ENCODE data around the gene TEAD1.

Gene TEAD1

GRCh38 chr11:12695873-12696272 is 21.7 kb downstream of the TEAD1 start:
- DNase-seq (ENCODE audit: insufficient read length, low spot score) (no peak), FAIRE-seq (no peak)
- TF ChIP-seq, protein P1, sequence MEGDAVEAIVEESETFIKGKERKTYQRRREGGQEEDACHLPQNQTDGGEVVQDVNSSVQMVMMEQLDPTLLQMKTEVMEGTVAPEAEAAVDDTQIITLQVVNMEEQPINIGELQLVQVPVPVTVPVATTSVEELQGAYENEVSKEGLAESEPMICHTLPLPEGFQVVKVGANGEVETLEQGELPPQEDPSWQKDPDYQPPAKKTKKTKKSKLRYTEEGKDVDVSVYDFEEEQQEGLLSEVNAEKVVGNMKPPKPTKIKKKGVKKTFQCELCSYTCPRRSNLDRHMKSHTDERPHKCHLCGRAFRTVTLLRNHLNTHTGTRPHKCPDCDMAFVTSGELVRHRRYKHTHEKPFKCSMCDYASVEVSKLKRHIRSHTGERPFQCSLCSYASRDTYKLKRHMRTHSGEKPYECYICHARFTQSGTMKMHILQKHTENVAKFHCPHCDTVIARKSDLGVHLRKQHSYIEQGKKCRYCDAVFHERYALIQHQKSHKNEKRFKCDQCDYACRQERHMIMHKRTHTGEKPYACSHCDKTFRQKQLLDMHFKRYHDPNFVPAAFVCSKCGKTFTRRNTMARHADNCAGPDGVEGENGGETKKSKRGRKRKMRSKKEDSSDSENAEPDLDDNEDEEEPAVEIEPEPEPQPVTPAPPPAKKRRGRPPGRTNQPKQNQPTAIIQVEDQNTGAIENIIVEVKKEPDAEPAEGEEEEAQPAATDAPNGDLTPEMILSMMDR (IDR thresholded peaks at IDR 0.05; ENCODE audit: insufficient read depth, missing control alignments), result no peak

DNA sequence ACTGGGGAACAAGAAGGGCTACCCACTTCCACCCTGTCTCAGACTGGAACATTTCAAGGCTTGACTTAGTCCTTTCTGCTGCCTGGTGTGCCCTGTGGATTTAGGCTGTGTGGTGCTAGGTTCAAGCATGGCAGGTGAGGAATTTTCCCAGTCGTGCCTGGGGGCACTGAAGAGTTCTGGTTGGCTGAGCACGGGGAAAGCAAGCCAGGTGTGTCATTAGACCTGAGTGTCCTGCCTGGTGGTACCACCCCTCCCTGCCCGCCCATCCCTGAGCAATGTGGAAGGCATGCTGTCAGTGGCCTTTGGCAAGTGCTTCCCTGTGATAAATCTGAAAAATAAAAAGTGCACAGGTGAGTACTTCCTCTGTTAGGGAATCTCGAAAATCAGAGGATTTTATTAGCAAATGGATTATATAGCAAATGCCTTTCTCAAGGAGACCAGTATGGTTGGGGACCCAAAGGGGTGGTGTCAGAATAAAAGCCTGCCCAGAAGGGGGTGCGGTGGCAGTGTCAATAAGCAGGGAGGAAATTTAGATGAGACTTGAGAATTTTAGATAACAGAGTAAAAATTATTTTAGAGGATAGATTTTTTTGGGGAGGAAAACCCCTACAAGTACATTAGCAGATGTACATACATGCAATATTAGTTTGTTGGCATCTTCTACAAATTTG is 22.8 kb downstream of the TEAD1 start:
- FAIRE-seq (no peak), DNase-seq (ENCODE audit: insufficient read length, low spot score) (no peak)
- TF ChIP-seq, protein P1 (IDR thresholded peaks at IDR 0.05; ENCODE audit: insufficient read depth, missing control alignments), result no peak

DNA sequence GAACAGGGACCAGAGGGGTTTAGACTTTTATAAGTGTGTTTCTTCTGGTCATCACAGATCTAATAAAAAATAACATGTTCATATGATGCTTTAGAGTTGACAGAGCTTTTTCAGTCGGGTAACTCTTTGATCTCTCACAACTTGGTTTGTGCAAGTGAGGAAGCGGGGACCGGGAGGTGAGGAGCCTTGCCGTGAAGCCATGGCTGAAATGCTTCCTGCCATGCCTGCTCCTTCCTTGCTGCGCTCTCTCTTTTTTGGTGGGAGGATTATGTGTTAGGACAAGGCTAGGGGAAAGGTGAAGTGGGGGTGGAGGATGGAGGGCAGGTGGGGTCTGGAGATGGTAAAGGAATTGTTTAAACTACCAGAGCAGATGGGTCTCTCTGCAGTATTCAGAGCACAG is 23.8 kb downstream of the TEAD1 start:
- FAIRE-seq, result no peak
- TF ChIP-seq, protein P1 (IDR thresholded peaks at IDR 0.05; ENCODE audit: insufficient read depth, missing control alignments), result no peak
- no peak for DNase-seq (ENCODE audit: insufficient read length, low spot score)

GRCh38 chr11:12701811-12702592 is 27.8 kb downstream of the TEAD1 start:
- TF ChIP-seq, protein P1 (IDR thresholded peaks at IDR 0.05; ENCODE audit: insufficient read depth, missing control alignments), result no peak

GRCh38 chr11:12702999-12703453 is 28.8 kb downstream of the TEAD1 start:
- FAIRE-seq, result no peak

More at GRCh38 chr11:12701811-12702592, 27.8 kb downstream of the TEAD1 start:
- no peak for FAIRE-seq
- DNase-seq (ENCODE audit: insufficient read length, low spot score), result no peak

GRCh38 chr11:12704049-12704448 is 29.8 kb downstream of the TEAD1 start:
- FAIRE-seq (no peak), DNase-seq (ENCODE audit: insufficient read length, low spot score) (no peak)
- TF ChIP-seq, protein P1 (IDR thresholded peaks at IDR 0.05; ENCODE audit: insufficient read depth, missing control alignments), result no peak

More at GRCh38 chr11:12702999-12703453, 28.8 kb downstream of the TEAD1 start:
- TF ChIP-seq, protein P1 (IDR thresholded peaks at IDR 0.05; ENCODE audit: insufficient read depth, missing control alignments), result no peak
- no peak for DNase-seq (ENCODE audit: insufficient read length, low spot score)

GRCh38 chr11:12705874-12706273 is 31.7 kb downstream of the TEAD1 start:
- DNase-seq (ENCODE audit: insufficient read length, low spot score), result no peak
- FAIRE-seq, result no peak
- TF ChIP-seq, protein P1 (IDR thresholded peaks at IDR 0.05; ENCODE audit: insufficient read depth, missing control alignments), result no peak
